ENCODE measurements around the gene SYP.

GRCh38 chrX:49184294-49185281 is 15.4 kb downstream of the SYP start:
- TF ChIP-seq EZH2 (IDR thresholded peaks at IDR 0.05; ENCODE audit: borderline replicate concordance, insufficient read depth, low read depth, low read length, poor library complexity, severe bottlenecking) (no peak), CTCF (IDR thresholded peaks at IDR 0.05) (no peak)

Measured in B cell (primary cell).